Stomach (tissue), 4 donors: ENCODE results near the gene MAK.

Experiments
- EP300 ChIP-seq: sonication (generic); formaldehyde crosslinking; IDR thresholded peaks from one replicate; pipeline ENCODE4 v1.6.1; 2017; ENCODE audit warnings: antibody characterized with exemption
- POLR2A ChIP-seq, 4 donors: fragments of 450-650 bp; IDR thresholded peaks; one replicate each; pipeline ENCODE4 v1.6.1; 2016; ENCODE audit warnings: antibody characterized with exemption in 4 of 4, control low read depth in 2 of 4, mild to moderate bottlenecking in 1 of 4, moderate library complexity in 1 of 4
- TF ChIP-seq, protein P1 (sequence below), 7 experiments: fragments of 450-650 bp in 4 of 7; fragments of 200-600 bp in 3 of 7; sonication (generic) in 3 of 7; IDR thresholded peaks; one replicate each; pipeline ENCODE4 v1.5.1; 2016 to 2019; ENCODE audit warnings: antibody characterized with exemption in 7 of 7, control low read depth in 2 of 7, mild to moderate bottlenecking in 1 of 7

DNA sequence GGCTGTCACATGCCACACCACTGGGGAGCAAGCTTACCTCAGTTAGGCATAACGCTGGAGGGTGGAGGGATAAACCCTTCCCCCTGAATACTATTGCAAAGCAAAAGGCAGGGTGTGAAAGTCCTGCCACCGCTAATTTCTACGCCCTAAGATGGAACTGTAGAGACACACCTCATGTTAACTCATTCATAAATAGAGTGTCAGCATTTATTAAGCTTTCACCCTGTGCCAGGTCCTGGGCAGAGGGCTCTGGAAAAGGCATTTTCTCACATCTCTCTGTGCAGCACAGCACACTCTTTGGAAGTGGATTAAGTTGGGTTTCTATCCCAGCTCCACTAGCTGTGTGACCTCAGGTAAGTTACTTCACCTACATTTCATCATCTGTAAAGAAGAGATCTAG lies 68.9 kb downstream of the MAK start:
- no peak for TF ChIP-seq POLR2A (IDR thresholded peaks at IDR 0.05)
- TF ChIP-seq, protein P1, sequence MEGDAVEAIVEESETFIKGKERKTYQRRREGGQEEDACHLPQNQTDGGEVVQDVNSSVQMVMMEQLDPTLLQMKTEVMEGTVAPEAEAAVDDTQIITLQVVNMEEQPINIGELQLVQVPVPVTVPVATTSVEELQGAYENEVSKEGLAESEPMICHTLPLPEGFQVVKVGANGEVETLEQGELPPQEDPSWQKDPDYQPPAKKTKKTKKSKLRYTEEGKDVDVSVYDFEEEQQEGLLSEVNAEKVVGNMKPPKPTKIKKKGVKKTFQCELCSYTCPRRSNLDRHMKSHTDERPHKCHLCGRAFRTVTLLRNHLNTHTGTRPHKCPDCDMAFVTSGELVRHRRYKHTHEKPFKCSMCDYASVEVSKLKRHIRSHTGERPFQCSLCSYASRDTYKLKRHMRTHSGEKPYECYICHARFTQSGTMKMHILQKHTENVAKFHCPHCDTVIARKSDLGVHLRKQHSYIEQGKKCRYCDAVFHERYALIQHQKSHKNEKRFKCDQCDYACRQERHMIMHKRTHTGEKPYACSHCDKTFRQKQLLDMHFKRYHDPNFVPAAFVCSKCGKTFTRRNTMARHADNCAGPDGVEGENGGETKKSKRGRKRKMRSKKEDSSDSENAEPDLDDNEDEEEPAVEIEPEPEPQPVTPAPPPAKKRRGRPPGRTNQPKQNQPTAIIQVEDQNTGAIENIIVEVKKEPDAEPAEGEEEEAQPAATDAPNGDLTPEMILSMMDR (IDR thresholded peaks at IDR 0.05), result no peak
- TF ChIP-seq EP300, result no peak
